HG03060 (cell line): ENCODE measurements around the gene ABHD17A.
"Not testable (repeated sequence)": the region's sequence is repeated elsewhere in the genome, so short reads cannot be mapped to it uniquely, and the experiment has no call there.

Experiments used
- ATAC-seq: cut with Tn5 transposase; IDR thresholded peaks from one replicate; pipeline ENCODE4 v1.9.1; 2021; ENCODE audit warnings: low read depth, moderate number of reproducible peaks; ENCODE audit not compliant: unreplicated experiment

The ABHD17A gene

GRCh38 chr19:1882089-1882785 is 3.1 kb downstream of the ABHD17A start:
- ATAC-seq: no peak

DNA sequence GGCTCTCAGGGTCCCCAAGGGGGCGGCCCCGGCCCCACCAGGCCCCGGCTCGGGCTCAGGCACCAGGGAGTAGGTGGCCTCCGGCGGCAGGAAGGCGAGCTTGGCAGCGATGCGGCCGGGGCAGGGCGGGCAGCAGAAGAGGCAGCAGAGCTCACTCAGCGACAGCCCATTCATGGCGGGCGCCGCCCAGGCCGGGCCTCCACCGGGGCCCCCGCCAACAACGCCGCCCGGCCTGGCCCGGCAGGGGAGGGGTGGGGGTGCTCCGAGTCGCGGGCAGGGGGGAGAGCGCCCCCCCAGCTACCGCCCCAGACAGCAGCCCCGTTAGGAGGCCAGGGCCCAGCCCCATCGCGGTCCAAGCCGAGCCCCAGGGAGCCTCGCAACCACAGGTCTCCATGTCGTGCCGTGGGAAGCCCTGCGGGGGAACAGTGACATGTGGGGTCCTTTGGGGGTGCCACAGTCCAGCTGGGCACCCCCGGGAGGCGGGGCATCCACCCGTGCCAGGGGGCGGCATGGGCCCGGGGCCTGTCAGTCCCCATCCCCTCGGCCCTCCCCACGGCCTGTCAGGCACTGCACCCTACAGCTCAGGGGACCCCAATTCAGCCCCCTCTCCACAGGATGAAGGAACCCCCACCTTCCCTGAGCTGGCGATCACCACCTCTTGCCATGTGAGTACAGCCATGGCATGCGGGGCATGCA is 3.8 kb downstream of the ABHD17A start:
- not testable (repeated sequence) for ATAC-seq

GRCh38 chr19:1880611-1881392 is 4.5 kb downstream of the ABHD17A start:
- no peak for ATAC-seq

- ATAC-seq: not testable (repeated sequence)
Measured at GRCh38 chr19:1879982-1880381, 5.3 kb downstream of the ABHD17A start.

DNA sequence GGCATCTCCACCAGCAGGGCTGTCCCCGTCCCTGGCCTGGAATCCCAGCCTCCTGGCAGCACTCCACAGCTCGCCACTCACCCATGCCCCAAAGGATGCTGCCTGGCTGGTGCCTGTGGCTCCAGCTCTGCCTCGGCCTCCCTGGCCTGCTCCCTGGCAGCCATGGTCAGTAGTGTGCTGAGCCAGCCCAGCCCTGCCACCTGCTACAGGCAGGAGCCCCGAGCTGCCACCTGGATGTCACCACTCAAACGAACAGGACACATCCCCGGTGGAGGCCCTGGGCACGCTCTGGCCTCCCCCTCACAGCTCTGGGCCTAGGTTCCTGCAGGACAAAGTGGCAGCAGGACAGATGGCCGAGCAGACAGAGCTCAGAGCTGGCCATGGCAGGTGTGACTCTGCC is 6.7 kb downstream of the ABHD17A start:
- ATAC-seq: not testable (repeated sequence)

DNA sequence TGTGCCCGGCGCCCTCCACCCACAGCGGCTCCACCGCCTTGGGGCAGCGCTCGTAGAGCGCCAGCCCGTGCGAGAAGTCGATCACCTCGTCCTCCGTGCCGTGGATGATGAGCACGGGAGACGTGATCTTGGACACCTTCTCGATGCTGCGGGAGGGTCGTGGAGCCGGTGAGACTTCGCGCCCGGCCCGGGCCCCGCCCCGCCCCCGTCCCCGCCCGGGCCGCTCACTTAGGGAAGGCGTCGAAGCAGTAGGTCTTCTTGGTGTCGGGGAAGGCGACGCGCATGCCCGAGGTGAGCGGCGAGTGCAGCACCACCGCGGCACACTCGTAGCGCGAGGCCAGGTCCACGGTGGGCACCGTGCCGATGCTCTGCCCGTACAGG is 8.0 kb downstream of the ABHD17A start:
- ATAC-seq: not testable (repeated sequence)

- ATAC-seq: not testable (repeated sequence)
Measured at GRCh38 chr19:1876496-1877279, 8.6 kb downstream of the ABHD17A start.

DNA sequence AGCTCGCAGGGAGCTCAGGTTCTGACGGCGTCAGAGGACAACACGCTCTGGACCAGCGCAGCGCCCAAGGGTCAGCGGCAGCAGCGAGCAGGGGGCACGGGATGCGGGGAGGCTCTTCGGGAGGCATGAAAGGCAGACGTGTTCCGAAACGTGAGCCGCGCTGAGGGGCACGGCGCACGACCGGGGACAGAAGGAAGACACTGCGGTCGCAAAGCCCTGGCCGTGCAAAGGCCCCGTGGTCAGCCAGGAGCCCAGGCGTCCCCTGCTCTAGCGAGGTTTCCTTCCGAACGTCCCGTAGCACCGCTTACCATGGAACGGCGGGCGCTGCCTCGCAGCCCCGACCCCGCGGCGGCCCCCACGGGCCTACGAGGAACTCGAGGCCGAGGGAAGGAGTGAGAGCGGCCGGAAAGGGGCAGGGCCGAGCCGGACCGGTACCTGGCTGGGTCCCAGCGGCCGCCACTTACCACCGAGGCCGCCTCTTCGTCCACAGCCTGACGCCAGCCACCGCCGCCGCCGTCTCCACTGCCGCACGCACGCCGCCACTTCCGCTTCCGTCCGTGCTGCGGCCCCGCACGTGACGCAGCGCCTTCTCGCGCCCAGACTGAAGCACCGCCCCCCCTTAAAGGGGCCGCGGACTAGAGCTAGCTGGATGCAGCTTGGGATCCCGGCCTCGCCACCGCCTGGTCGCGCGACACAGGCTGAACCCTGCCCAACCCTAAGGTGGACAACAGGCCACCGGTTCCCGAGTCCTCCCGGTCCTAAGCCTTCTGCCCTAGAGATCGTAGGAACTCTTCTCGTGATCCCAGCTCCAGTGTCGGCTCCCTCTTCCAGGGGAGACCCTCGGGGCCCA is 9.4 kb downstream of the ABHD17A start:
- ATAC-seq: peak; percentile 69

DNA sequence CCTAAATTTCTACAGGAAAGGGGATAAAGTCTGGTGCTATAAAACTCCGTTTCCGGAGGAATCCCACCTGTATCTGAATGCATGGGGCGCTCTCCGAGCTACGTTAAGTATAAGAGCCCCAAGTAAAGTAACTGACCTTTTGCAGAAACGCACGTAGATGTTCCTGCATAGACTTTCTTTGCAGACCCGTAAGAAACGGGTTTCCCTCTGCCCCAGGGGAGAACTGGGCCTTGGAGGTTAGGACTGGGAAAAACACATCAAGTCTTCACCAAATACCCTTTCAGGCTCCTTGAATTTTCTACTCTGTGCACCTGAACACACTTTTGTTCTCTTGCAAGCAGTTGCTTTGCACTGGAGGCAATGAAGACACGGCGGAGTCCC is 10.0 kb downstream of the ABHD17A start:
- ATAC-seq: not testable (repeated sequence)

- no peak for ATAC-seq
Measured at GRCh38 chr19:1874554-1875185, 10.6 kb downstream of the ABHD17A start.

GRCh38 chr19:1873524-1874473 is 11.5 kb downstream of the ABHD17A start:
- ATAC-seq: no peak

- ATAC-seq: no peak
Measured at GRCh38 chr19:1872807-1873523, 12.3 kb downstream of the ABHD17A start.

DNA sequence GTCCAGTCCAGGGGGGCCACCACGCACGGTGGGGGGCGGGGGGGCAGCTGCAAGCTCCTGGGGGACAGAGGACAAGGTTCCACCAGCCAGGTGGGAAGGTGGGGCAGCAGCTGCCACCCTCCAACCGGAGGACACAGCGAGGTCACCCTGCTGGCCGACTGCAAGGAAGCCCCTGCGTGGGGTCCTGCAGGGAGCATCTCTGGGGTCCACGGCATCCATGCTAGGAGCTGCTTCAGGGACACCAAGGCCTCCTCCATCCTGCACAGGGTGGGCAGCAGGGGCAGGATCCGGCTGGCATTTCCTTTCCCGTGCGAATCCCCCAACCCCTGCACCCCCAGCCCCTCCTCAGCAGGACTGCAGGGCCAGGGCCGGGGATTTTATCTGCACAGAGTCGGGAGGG is 13.7 kb downstream of the ABHD17A start:
- no peak for ATAC-seq

GRCh38 chr19:1871140-1871597 is 14.1 kb downstream of the ABHD17A start:
- no peak for ATAC-seq

DNA sequence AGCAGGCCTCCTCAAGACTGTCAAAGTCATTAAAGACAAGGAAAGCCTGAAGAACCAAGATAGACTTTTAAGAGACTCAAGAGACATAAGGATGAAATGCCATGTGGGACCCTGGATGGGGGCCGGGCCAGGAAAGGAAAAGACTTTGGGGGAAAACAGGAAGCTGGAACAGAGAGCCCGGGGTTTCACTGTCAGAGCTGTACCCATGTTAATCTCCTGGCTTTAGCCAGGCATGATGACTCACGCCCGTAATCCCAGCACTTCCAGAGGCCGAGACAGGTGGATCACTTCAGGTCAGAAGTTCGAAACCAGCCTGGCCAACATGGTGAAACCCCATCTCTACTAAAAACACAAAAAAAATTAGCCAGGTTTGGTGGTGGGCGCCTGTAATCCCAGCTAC is 16.3 kb downstream of the ABHD17A start:
- ATAC-seq: no peak

DNA sequence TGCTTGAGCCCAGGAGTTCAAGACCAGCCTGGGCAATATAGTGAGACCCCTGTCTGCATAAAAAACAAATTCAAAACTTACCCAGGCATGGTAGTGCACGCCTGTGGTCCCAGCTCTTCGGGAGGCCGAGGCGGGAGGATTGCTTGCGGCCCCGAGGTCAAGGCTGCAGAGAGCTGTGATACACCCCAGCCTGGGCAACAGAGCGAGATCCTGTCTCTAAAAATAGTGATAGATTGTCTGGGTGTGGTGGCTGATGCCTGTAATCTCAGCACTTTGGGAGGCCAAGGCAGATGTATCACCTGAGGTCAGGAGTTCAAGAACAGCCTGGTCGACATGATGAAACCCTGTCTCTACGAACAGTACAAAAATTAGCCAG is 18.0 kb downstream of the ABHD17A start:
- ATAC-seq: no peak

- no peak for ATAC-seq
Measured at GRCh38 chr19:1866693-1867348, 18.5 kb downstream of the ABHD17A start.
